ACC112 (cell line): ENCODE measurements around the gene ARRB2.

Experiments
- H2AFZ ChIP-seq: fragments of 200-600 bp; sonication (generic); one replicate; pipeline ENCODE4 v1.6.0; 2017; ENCODE audit warnings: antibody characterized with exemption, low read length; ENCODE audit not compliant: unreplicated experiment
- H3K27ac ChIP-seq: fragments of 200-600 bp; sonication (generic); 2 replicates; pipeline ENCODE4 v1.5.1; 2014; ENCODE audit warnings: low read depth, mild to moderate bottlenecking, antibody characterized with exemption, low read length, moderate library complexity
- H3K27me3 ChIP-seq: fragments of 200-600 bp; sonication (generic); 2 replicates; pipeline ENCODE4 v1.6.1; 2014; ENCODE audit warnings: mild to moderate bottlenecking, antibody characterized with exemption, low read length, moderate library complexity, mixed read lengths; ENCODE audit not compliant: insufficient read depth
- H3K36me3 ChIP-seq: fragments of 200-600 bp; sonication (generic); 2 replicates; pipeline ENCODE4 v1.6.1; 2016; ENCODE audit warnings: mild to moderate bottlenecking, antibody characterized with exemption, low read length, moderate library complexity, mixed read lengths; ENCODE audit not compliant: insufficient read depth
- H3K4me1 ChIP-seq: fragments of 200-600 bp; sonication (generic); one replicate; pipeline ENCODE4 v1.6.1; 2016; ENCODE audit warnings: low read length, mixed read lengths; ENCODE audit not compliant: insufficient read depth, unreplicated experiment, control insufficient read depth
- H3K4me3 ChIP-seq: fragments of 200-600 bp; sonication (generic); 2 replicates; pipeline ENCODE4 v1.5.1; 2014; ENCODE audit warnings: mild to moderate bottlenecking, low read depth, low read length
- H3K79me2 ChIP-seq: fragments of 200-600 bp; sonication (generic); one replicate; pipeline ENCODE4 v1.6.0; 2016; ENCODE audit warnings: low read length; ENCODE audit not compliant: control insufficient read depth, unreplicated experiment, insufficient read depth

ARRB2 gene

DNA sequence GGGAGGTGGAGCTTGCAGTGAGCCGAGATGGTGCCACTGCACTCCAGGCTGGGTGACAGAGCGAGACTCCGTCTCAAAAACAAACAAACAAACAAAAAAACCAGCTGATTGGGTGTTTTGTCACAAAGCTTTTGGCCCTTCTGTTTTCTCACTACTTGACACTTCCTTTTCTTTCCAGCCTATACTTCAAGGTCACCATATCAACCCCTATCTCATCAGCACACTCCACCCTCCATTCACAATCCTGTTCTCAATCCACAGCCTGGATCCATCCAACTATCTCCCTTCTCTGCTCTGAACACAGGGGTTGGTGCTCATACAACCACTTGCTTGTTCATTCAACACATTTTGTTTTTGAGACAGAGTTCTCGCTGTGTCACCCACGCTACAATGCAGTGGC lies 14.2 kb downstream of the ARRB2 start:
- Histone ChIP-seq H3K79me2 (no peaks in the 10 kb centered on the region), H3K27ac (no peak overlapping the region), H3K36me3 (no peaks in the 10 kb centered on the region), H3K4me1 (peaks cover 14% of the 10 kb centered on the region), H3K4me3 (no peak overlapping the region), H3K27me3 (no peaks in the 10 kb centered on the region), H2AFZ (no peak overlapping the region)

DNA sequence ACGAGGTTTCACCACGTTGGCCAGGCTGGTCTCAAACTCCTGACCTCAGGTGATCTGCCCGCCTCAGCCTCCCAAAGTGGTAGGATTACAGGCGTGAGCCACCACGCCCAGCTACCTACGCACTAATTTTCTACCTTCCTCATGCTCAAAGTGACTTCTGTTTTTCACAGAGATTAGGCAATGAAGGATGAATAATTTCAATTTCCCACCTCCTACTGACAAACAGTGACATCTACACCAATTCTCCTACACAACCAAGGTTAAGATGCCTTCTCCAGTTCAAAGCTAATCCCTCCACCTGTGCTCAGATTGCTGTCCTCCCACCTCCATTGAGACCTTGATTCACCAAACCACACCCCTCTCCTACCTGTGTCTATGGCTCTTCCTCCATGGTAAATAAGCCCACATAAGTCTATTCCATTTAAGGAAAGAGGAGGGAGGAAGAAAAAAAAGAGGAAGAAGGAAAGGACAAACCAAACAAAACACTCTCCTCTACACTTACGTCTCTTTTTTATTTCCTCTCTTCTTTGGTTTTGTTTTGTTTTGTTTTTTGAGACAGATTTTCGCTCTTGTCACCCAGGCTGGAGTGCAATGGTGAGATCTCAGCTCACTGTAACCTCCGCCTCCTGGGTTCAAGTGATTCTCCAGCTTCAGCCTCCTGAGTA lies 15.3 kb downstream of the ARRB2 start:
- Histone ChIP-seq H2AFZ (no peak overlapping the region), H3K4me1 (peaks cover 14% of the 10 kb centered on the region), H3K27ac (no peak overlapping the region), H3K79me2 (no peaks in the 10 kb centered on the region), H3K27me3 (no peaks in the 10 kb centered on the region), H3K36me3 (no peaks in the 10 kb centered on the region), H3K4me3 (no peak overlapping the region)

DNA sequence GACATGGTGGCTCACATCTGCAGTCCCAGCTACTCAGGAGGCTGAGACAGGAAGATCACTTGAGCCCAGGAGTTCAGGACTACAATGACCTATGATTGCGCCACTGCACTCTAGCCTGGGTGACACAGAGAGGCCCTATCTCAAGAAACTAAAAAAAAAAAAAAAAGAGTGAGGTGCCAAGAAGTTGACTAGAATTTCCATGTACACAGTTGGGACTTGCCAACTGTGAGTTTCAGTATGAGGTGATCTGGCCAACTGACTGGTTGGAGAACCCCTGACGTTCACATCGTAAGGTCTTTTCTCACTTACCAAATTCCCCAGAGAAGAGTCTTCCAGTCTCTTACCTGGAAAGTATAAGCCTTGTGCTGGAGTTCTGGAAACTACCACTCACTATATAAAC lies 17.7 kb downstream of the ARRB2 start:
- no peaks in the 10 kb centered on the region for H3K79me2 ChIP-seq
- no peak overlapping the region for H2AFZ ChIP-seq
- no peaks in the 10 kb centered on the region for H3K36me3 ChIP-seq
- no peak overlapping the region for H3K4me3 ChIP-seq
- H3K27ac ChIP-seq = no peak overlapping the region
- H3K27me3 ChIP-seq = no peaks in the 10 kb centered on the region
- H3K4me1 ChIP-seq = peaks cover 4% of the 10 kb centered on the region

DNA sequence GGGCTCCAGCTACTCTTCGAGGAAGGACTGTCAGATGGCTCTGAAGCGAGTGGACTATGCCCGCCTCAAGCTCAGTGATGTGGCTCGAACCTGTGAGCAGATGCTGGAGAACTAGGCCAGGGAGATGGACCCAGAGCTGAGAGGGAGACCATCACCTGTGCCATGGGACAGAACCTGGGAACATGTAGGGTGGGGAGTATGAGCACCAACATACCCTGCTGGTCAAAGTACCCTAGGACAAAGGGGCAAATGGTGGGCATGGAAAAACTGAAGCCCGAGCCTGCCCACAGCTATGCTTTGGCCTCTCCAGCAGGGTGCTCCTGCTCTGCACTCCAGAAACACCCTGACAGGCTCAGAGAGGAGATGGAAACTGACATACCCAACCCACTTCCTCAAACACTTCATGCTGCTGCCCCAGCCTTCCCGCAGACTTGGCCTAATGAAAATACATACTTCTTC lies 22.7 kb downstream of the ARRB2 start:
- Histone ChIP-seq H3K4me1 (peaks cover 3% of the 10 kb centered on the region), H3K36me3 (no peaks in the 10 kb centered on the region), H3K27ac (no peak overlapping the region), H3K27me3 (no peaks in the 10 kb centered on the region), H3K4me3 (no peak overlapping the region), H2AFZ (no peak overlapping the region), H3K79me2 (no peaks in the 10 kb centered on the region)

DNA sequence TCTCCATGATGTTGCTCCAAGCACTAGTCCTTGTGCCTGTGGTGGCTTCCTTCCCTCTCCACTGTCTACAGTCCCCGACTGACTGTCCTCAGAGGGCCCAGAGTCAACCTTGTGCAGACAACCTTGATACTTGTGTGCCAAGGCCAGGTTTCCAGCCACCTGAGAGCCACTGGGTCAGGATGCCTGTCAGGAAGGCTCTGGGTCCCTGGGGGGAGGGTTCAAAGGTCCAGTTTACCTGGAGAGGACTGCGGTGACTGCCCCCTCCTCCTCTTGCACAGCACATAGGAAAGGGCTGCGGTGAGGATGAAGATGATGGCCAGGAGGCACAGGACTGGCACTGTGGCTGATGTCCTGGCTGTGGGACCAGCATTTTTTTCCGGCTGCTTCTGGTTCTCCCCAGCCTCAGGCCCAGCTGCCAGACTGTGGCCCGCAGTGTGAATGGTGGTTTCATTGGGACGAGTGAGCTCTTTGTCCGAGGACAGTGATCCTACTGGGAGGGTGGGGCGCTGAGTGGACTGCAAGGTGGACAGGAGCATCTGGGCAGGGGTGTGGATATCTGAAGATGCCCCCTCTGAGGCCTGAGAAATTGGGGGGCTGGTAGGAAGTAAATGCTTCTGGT lies 24.5 kb downstream of the ARRB2 start:
- peaks cover 12% of the 10 kb centered on the region for H3K27me3 ChIP-seq

DNA sequence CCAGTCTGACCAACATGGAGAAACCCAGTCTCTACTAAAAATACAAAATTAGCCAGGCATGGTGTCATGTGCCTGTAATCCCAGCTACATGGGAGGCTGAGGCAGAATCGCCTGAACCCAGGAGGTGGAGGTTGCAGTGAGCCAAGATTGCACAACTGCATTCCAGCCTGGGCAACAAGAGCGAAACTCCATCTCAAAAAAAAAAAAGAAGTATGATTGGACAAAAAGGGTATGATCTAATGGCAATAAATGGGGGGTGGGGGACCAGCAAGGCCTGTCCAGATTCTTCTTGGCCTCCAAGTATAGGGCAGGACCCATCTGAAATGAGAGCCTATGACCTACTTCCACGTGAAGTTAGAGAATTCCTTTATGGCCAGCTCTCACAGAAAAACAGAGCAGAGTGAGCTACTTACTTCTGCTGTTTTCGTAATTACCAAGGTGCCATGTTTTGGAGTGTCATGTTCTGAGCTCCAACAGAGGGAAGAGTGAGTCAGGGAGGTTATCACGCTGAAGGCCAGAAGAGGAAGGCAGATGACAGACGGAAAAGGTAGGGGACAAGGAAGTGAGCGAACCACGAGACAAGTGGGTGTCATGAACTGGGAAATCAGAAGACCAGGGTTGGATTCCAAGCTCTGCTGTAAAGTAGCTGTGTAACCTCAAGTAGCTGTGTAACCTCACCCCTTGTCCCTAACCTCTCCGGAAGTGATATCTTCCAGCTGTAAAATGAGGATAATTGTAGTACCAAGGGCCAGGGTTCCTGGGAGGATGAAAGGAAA lies 25.6 kb downstream of the ARRB2 start:
- Histone ChIP-seq H3K4me3 (no peak overlapping the region), H3K27me3 (peaks cover 21% of the 10 kb centered on the region)

More for the DNA sequence above, 24.5 kb downstream of the ARRB2 start:
- no peaks in the 10 kb centered on the region for H3K36me3 ChIP-seq
- H3K27ac ChIP-seq = no peak overlapping the region
- H3K4me1 ChIP-seq = peaks cover 8% of the 10 kb centered on the region
- H3K4me3 ChIP-seq = no peak overlapping the region
- no peak overlapping the region for H2AFZ ChIP-seq
- no peaks in the 10 kb centered on the region for H3K79me2 ChIP-seq

DNA sequence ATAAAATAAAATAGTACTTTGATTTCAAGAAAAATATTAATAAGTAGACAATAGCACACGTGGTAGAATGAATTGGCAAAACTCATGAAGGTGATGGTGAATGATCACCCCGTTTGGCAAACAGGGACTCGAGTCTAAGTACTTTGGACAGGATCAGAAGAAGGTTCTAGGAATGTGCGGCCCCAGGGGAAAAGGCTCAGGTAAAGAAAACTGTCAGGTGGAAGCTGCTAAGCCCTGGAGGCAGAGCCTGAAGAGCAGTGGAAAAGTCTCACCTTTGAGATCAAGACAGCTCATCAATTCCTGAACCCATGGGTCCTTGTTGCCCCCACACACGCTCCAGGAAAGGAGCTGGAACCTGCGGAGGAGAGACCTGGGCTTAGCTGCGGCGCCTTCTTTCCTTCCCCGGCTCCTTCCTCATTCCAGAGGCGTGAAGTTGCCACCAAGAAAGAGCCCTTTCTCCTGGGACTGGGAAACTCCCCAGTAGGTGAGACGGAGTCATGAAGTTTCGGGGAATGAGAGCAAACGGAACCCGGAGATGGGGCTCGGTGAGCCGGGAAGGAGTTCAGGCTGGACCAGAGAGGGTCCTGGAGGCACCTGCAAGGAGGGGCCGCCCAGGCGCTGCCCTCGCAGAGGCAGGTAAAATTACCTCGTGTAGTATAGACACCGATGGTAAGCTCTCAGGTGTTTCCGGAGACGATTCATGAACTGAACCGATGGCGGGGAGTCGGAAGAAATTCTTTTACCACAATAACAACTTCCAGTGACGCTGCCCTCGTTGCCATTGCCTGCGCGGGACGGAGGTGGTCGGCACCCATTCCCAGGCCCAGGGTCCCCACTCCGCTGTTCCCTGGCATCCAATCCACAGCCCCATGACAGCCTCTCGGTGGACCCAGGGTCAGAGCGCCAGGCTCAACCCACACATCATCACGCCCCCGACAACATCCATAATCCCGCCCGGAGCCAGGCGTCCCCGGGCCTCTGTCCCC lies 28.0 kb downstream of the ARRB2 start:
- peaks cover 21% of the 10 kb centered on the region for H3K27me3 ChIP-seq
- peak overlapping the region; percentile 92 for H3K4me3 ChIP-seq
- H3K36me3 ChIP-seq = no peaks in the 10 kb centered on the region
- peak overlapping the region; percentile 90 for H2AFZ ChIP-seq
- no peaks in the 10 kb centered on the region for H3K79me2 ChIP-seq
- no peak overlapping the region for H3K27ac ChIP-seq
- peaks cover 8% of the 10 kb centered on the region for H3K4me1 ChIP-seq

More for the DNA sequence above, 25.6 kb downstream of the ARRB2 start:
- Histone ChIP-seq H2AFZ (no peak overlapping the region), H3K27ac (no peak overlapping the region), H3K79me2 (no peaks in the 10 kb centered on the region), H3K36me3 (no peaks in the 10 kb centered on the region), H3K4me1 (peaks cover 8% of the 10 kb centered on the region)

DNA sequence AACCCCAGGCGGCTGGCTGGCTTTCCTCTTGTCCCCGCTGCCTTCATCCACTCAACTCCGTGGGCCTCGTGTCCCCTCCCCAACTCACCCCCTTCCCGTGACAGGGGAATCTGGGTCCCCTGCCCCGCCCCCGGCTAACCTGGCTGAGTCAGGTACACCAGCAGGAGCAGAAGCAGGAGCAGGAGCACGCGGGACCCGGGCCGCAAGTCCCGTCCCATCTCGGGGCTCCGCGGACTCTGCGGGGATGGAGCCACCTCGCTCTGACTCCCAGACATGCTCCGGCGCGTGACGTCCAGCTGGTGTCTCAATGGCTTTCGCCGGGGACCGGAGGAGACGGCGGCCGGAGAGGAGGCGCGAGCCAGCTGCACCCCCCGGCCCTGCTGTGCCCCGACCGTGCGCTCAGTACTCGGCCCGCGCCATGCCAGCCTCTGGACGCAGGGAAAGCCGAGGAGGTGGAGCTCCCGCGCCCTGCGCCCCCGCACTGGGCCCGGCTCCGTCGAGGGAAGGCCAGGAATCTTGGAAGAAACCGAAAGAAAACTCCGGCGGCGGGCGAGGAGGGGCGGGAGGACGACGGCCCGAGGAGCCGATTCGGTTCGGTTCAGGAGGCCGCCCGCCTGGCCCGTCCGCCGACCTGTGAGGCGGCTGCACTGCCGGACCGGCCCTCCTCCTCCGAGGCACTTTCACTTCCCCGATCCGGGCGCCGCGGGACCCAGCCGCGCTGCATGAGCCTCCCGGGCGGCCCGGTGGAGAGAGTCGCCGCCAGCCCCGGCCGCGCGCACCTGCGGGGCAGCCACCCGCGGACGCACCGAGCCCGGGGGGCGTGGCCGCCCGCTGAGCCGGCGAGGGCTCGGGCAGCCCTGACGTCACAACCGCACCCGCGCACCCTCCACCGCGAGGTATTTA lies 28.9 kb downstream of the ARRB2 start, which contains the start of the genes CXCL16 and ZMYND15:
TSS of gene CXCL16 (minus strand) at position 807 of the 903 bp plus-strand sequence. CDS start at position 218, 589 bp downstream.
TSS of gene ZMYND15 (plus strand) at position 712 of the 903 bp plus-strand sequence. CDS start 716 bp downstream, outside the sequence.
- peaks cover 21% of the 10 kb centered on the region for H3K27me3 ChIP-seq
- peaks cover 8% of the 10 kb centered on the region for H3K4me1 ChIP-seq

DNA sequence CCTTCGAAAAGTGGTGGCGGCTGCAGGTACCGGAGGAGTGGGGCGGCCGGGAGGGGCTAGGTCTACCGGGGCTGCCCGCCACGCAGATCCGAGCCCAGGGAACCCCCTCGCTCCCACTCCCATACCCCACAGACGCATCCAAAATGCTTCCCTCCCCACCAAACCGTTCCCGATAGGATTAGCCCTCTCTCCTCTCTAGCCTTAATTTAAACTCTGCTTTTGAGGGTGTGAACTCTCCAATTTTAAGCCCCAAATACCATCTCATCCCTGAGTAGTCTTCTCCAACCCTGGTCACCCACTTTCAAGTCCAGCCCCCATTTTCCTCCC lies 29.6 kb downstream of the ARRB2 start:
- H3K4me1 ChIP-seq = peaks cover 8% of the 10 kb centered on the region
- H3K27me3 ChIP-seq = peaks cover 22% of the 10 kb centered on the region
- peak overlapping the region; percentile 90 for H2AFZ ChIP-seq
- H3K79me2 ChIP-seq = no peaks in the 10 kb centered on the region
- H3K27ac ChIP-seq = no peak overlapping the region
- H3K4me3 ChIP-seq = peak overlapping the region; percentile 92
- no peaks in the 10 kb centered on the region for H3K36me3 ChIP-seq

More for the DNA sequence above, 28.9 kb downstream of the ARRB2 start, which contains the start of the genes CXCL16 and ZMYND15:
- H3K4me3 ChIP-seq = peak within 1 kb of the TSS; percentile 92
- H2AFZ ChIP-seq = peak within 1 kb of the TSS; percentile 90
- H3K79me2 ChIP-seq = no peaks in the 10 kb centered on the region
- H3K27ac ChIP-seq = no peak within 1 kb of the TSS
- H3K36me3 ChIP-seq = no peaks in the 10 kb centered on the region
